Stimulated activated CD8-positive, alpha-beta memory T cell treated with anti-CD3 and anti-CD28 coated beads, Interleukin-12 subunit alpha, Interleukin-12 subunit beta, amount 100 ng/mL, for 24 hours (primary cell): ENCODE measurements around the gene GPR89B.
"Not testable (repeated sequence)": the region's sequence is repeated elsewhere in the genome, so short reads cannot be mapped to it uniquely, and the experiment has no call there.

Experiments used
- DNase-seq: peaks from one replicate; pipeline ENCODE4 v3.0.0-alpha.2; 2020; ENCODE audit errors: extremely low read depth

Gene GPR89B

GRCh38 chr1:148032690-148033089 is 104.5 kb downstream of the GPR89B start:
- not testable (repeated sequence) for DNase-seq

GRCh38 chr1:148033147-148033546 is 104.9 kb downstream of the GPR89B start:
- not testable (repeated sequence) for DNase-seq

GRCh38 chr1:148037850-148038461 is 109.7 kb downstream of the GPR89B start:
- DNase-seq = not testable (repeated sequence)

GRCh38 chr1:148038462-148039333 is 110.5 kb downstream of the GPR89B start:
- DNase-seq = not testable (repeated sequence)
